Measurements from ENCODE around the gene SMG7.

GRCh38 chr1:183522104-183522503 is 49.8 kb downstream of the SMG7 start:
- no peak for TF ChIP-seq CTCF (IDR thresholded peaks at IDR 0.05)
- TF ChIP-seq POLR2A (IDR thresholded peaks at IDR 0.05), result no peak

Data from adrenal gland (tissue), 5 donors.